LNCaP clone FGC (cell line): ENCODE results near the gene SPAST.

Experiments used
- DNase-seq: peaks from one replicate; pipeline ENCODE4 v3.0.0-alpha.2; 2011; ENCODE audit warnings: low read depth
- H3K4me3 ChIP-seq: 2 replicates; pipeline ENCODE4 v1.5.1; 2011; ENCODE audit warnings: mild to moderate bottlenecking, low read depth, low read length, control low read depth
- TF ChIP-seq, protein P1 (sequence below): IDR thresholded peaks from 2 replicates; pipeline ENCODE4 v1.5.1; 2012; ENCODE audit warnings: mild to moderate bottlenecking; ENCODE audit not compliant: control insufficient read depth, insufficient read depth; ENCODE audit errors: extremely low read depth

SPAST gene

GRCh38 chr2:32067549-32067948 lies 4.2 kb downstream of the SPAST start:
- H3K4me3 ChIP-seq: no peak overlapping the region
- no peak for DNase-seq
- TF ChIP-seq, protein P1, sequence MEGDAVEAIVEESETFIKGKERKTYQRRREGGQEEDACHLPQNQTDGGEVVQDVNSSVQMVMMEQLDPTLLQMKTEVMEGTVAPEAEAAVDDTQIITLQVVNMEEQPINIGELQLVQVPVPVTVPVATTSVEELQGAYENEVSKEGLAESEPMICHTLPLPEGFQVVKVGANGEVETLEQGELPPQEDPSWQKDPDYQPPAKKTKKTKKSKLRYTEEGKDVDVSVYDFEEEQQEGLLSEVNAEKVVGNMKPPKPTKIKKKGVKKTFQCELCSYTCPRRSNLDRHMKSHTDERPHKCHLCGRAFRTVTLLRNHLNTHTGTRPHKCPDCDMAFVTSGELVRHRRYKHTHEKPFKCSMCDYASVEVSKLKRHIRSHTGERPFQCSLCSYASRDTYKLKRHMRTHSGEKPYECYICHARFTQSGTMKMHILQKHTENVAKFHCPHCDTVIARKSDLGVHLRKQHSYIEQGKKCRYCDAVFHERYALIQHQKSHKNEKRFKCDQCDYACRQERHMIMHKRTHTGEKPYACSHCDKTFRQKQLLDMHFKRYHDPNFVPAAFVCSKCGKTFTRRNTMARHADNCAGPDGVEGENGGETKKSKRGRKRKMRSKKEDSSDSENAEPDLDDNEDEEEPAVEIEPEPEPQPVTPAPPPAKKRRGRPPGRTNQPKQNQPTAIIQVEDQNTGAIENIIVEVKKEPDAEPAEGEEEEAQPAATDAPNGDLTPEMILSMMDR: no peak

GRCh38 chr2:32074134-32074506 lies 10.8 kb downstream of the SPAST start:
- no peak for DNase-seq
- TF ChIP-seq, protein P1: no peak
- H3K4me3 ChIP-seq: no peak overlapping the region

GRCh38 chr2:32095671-32096070 lies 32.3 kb downstream of the SPAST start:
- no peak overlapping the region for H3K4me3 ChIP-seq
- no peak for DNase-seq
- TF ChIP-seq, protein P1: no peak

DNA sequence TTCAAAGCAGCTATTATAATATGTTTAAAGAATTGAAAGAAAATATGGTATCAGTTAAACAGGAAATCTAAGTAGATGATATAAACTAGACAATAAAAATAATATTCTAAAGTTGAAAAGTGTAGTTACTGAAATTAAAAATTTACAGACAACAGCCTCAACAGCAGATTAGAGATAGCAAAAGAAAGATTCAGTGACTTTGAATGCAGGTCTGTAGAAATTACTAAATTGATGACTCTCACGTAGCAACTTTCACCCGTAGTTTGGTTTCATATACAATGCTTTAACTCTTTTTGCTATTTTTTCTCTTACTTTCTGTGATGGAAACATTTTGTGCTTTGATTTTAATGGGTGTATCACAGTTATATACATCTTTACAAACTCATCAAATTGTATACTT lies 44.8 kb downstream of the SPAST start:
- TF ChIP-seq, protein P1: no peak
- DNase-seq: no peak
- no peak overlapping the region for H3K4me3 ChIP-seq

- TF ChIP-seq, protein P1: no peak
- no peak for DNase-seq
- H3K4me3 ChIP-seq: no peak overlapping the region
Measured at GRCh38 chr2:32118055-32118454, 54.7 kb downstream of the SPAST start.

DNA sequence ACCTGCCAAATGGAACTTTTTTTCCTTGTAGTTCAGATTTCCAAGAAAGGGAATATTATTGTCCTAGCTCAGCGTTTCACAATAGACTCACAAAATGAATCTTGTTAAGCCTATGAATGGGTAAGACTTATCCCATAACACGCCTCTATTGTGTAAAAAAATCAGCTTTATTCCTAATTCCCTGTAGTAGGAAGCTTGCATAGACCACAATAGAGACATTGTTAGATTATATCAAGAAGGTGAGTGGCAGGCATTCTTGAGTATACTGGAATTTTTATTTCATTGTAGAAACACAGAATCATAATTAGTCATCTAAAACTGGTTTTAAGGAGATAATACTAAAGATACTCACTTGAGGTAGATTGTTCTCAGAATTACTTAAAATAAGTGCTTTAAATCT lies 55.8 kb downstream of the SPAST start:
- TF ChIP-seq, protein P1: no peak
- no peak overlapping the region for H3K4me3 ChIP-seq
- no peak for DNase-seq

DNA sequence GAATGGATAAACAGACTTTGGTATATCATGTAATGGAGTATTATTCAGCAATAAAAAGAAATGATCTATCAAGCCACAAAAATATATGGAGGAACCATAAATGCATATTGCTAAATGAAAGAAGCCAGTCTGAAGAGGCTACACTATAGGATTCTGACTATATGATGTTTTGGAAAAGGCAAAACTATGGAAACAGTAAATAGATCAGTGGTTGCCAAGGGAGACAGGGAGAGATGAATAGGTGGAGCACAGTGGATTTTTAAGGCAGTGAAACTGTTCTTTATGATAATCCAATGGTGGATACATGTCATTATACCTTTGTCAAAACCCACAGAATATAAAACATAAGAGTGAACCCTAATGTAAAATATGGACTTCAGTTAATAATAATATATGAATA lies 61.3 kb downstream of the SPAST start:
- TF ChIP-seq, protein P1: no peak
- no peak overlapping the region for H3K4me3 ChIP-seq
- DNase-seq: no peak
